ENCODE data around the gene SLC28A1.
"Not testable (repeated sequence)": the region's sequence is repeated elsewhere in the genome, so short reads cannot be mapped to it uniquely, and the experiment has no call there.

The SLC28A1 gene

DNA sequence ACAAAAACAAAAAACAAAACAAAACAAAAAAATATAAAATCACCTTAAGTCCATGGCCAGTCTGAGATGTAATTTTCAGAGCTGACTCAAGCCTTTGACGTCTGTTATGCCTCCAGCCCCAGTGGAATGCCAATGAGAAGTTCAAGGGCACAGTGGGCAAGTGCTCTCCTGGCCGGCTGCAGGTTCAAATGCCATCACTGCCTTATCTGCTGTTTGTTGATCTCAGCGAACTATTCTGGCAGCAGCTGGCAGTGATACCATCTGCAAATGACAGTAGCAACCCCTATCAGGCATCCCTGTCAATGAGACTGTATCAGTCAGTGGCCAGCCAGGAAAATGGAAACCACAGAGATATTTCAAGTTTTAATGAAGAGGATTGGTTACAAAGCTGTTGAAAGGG lies 86.4 kb downstream of the SLC28A1 start:
- no peak for DNase-seq (ENCODE audit: low read depth)

DNA sequence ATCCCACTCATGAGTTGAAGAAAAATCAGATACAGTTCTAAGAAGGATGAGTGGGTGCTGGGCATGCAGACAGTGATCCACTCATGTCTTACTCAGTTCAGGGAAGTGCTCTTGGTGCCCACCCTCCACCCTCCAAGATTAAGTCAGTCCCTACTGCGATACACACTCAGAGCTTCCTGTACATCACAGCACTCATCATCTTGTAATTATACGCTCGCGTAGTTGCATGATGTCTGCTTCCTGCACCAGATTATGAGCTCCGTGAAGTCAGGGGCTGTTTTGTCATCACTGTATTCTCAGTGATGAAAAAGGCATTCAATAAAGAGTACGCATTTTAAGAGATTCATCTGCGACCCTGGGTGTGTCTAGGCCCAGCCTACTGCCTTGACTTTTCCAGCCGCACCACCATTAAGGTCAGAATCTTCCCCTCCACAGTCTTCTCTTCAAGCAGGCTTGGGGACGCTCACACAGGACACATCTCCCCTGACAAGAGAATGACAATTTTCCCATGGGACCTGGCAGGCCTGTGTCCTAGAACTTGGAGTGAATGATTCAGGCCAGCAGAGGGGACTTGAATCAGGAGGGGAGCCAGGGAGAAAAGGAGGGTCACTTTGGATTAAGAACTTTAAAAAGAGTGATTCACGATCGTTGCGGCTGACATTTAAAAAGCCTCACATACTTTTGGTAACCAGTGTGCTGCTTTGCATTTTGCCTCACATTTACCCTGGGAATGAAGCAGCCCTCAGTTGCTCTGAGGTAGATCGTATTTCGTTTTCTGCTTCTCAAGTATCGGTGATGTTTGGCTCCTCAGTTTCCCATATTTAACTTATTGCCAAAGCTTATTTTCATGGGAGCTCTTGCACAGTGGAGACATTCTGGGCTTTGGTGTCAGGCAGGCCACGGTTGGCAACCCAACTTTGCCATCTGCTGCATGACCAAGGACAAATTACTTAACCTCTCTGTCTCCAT lies 89.3 kb downstream of the SLC28A1 start:
- no peak for DNase-seq (ENCODE audit: low read depth)

DNA sequence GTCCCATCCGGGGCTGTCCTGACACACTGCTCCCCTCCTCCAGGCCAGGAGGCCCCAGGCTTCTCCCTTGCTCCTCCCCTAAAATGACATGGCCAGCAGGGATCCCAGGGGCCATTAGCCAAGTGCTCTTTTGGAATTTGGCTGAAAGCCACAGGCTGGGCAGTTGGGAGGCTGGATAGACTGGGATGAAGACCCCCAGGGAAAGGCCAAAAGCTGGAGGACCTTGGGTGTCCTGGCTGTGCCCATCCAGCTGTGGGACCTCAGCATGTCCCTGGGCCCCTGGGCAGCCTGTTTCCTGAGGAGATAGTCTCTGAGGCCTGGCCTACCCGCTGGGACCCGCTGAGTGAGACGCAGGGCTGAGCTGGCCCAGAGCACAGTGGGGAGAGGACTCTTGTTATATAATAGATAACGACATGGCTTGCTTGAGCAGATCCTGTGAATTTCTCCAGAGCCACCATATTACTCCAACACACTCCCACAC lies 91.4 kb downstream of the SLC28A1 start:
- no peak for DNase-seq (ENCODE audit: low read depth)

DNA sequence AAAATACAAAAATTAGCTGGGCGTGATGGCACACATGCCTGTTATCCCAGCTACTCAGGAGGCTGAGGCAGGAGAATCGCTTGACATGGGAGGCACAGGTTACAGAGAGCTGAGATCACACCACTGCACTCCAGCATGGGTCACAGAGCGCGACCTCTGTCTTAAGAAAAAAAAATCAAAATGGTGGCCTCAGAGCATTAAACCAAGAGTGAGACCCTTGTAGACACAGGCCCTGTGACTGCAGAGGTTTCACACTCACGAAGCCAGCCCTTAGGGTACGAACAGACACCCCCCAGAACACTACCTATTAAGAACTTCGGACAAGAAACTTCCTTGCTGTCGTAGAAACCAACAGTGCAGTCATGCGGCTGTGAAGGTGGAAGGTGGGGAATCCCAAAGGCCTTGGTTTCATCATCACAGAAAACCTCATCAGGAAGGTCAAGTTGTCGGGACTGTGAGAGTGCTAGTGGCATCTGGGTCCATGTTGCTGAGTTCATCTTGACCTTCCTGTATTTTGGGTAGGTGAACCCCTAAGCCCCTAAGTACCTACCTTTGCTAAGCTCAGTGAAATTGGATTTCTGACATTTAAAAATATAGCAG lies 92.4 kb downstream of the SLC28A1 start:
- DNase-seq (ENCODE audit: low read depth), result no peak

DNA sequence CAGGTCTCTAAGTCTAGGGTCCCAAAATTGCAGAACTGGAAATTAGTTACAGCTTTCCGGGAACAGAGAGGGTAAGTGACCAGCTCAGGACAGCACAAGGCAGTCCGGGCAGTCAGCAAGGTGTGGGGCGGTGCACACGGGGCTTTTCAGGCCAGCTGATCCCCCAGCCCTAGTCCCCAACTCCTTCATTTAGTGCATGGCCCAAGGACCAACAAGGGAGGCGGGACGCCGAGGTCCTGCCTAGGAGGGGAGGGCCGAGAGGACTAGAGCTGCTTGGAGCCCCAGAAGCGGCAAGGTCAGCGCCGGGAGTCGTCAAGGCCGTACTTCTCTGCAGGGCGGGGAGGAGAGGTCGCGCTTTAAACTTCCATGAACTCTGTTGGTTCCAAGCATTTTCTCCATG lies 95.2 kb downstream of the SLC28A1 start:
- DNase-seq (ENCODE audit: low read depth), result no peak

DNA sequence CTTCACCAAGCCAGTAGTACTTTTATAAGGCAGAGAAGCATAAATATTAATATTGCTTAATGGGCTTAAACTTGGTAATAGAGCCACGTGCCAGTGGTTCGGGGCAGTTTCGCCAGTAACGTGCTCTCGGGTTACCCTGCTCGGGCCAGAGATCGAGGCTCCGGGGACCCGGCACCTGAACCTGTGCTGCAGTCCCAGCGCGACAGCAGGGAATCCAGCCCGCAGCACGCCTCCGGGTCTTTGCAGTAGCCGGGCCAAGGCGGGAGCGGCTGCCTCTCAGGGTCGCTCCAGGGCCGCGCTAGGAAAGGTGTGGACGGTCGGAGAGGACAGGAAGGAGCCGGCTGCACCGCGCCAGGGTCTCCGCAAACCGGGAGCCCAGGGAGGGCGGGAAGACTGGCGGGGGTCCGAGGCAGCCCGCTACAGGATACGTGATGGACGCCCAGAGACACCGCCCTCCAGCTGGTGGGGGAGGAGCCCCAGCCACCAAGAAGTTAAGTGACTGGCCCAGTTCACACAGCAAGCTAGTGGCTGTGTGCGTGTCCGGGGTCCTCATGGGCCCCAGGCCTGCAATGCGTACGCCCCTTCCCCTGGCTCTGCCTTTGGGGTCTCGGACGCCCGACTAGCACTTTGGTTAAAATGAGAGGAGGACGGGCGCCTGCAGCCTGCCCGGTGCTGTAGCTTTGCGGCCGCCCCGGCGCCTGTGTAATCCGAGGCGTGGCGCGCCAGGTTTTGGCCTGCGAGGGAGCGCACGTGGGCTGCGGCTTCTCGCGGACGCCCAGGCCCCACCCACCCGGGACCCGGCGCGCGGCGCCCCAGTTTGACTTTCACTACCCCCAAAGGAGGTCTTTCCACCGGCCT lies 96.0 kb downstream of the SLC28A1 start:
- peak; percentile 83 for DNase-seq (ENCODE audit: low read depth)

DNA sequence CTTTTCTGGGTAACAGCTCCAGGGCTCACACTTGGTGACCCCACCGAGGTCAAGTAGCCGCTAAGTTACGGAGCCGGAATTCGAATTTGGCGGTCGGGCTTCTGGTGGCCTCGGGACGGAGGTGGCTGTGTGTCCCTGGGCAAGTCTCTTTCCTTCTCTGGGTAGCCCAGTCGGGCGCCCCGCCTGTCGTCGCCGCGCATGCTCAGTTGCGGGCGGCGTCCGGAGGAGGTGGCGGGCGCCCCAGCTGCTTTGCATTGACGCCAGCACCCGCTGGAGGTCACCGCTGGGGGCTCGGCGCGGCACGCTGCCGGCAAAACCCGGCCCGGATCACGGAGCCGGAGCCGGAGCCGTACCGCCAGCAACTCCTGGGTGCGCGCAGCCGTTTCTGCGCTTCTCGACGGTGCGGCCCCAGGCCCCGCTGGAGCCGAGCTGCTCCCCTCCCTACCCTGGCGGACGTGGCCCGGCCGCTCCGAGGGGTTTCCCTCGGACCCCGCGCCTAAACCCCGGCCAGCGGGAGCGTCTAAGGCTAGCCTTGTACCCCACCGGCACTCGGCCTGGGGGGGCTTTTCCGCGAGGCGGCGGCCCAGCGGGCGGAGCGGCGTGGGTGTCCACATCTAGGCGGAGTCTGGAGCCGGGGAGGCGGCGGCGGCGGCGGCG lies 96.7 kb downstream of the SLC28A1 start:
- peak; percentile 90 for DNase-seq (ENCODE audit: low read depth)

DNA sequence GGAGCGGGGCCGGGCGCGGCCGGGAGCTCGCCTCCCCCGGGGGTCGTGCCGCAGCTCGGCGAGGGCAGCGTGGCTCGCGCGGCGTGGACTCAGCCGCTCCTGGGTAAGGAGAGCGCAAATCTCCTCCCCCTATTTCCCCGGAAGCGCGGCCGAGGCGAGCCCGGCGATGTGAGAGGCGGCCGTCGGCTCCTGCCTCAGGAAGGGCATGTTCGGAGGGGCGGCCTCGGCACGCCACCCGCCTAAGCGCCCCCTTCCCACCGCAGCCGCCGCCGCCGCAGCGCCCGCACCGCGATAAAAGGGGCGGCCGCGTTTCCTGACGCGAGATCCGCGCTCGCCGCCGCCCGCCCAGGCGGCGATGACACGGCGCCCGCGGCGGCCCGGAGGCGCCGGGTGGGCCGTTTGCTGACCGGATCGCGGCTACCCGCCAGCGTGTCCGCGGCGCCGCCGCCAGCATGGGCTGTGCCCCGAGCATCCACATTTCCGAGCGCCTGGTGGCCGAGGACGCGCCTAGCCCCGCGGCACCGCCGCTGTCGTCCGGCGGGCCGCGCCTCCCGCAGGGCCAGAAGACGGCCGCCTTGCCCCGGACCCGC lies 97.3 kb downstream of the SLC28A1 start, which contains the start of gene PDE8A:
Gene PDE8A, plus strand, starts transcription at position 146 of the 590 bp plus-strand sequence. Its CDS starts 307 bp downstream, at position 453.
- DNase-seq (ENCODE audit: low read depth), result peak; percentile 32

DNA sequence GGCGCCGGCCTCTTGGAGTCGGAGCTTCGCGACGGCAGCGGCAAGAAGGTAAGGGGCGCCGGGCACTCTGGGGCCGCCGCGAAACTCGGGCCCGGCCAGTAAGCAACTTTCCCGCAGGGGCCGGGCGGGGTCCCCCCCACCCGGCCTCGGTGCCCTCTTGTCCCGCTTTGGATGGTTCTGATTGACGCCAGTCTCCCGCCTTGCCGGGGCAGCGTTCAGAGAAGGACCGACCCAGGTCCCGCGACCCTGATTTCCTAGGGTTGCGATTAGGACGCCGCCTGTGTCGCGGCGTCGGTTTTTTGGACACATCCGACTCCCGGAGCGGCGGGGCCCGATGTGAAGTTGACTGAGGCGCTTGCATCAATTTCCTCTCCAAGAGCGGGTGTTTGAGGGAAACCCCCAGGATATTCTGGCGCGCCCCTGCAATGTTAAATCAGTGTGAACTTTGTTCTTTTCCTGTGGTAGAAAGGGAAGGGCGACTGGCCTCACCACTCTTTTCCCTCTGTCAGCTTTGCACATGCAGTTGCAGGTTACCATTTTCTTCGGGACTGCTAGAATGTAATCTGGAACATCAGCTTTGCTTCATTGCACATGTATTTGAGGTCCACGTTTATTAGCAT lies 97.9 kb downstream of the SLC28A1 start:
- DNase-seq (ENCODE audit: low read depth), result peak; percentile 21

DNA sequence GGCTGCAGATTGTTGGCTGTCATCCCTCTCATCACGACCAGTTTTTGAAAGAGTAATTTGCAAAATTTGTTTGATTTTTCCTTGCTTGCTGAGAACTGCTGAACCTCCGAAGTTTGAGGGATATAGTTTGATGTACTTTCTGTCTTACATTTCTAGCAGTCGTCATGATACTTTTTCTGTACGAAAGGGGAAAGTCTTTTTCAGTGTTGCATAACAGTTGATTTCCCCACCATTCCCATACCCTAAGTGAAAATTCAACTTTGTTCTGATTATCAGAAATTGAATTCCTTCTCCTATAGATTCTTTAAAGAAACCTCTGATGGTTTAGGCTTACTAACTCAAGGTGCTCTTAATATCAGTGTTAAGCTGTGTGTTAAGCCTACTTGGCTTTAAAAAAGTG lies 98.8 kb downstream of the SLC28A1 start:
- no peak for DNase-seq (ENCODE audit: low read depth)

DNA sequence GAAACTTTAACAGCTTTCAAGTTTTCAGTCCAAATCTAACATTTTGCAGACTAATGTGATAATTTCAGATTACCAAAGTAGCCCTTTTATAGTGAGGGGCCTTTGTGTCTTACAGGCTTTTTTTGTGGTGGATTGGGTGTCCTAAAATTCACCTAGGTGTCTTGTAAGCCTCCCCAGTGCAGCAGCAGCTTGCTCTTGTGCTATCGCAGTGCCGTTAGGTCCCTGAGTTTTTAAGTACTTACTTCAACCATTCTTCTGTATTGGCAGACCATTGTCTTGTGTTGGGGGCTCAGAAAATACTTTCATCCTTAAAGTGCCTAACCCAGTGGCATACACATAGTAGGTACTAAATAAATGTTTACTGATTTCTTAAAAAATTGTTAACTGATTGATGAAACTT lies 99.2 kb downstream of the SLC28A1 start:
- DNase-seq (ENCODE audit: low read depth), result no peak

DNA sequence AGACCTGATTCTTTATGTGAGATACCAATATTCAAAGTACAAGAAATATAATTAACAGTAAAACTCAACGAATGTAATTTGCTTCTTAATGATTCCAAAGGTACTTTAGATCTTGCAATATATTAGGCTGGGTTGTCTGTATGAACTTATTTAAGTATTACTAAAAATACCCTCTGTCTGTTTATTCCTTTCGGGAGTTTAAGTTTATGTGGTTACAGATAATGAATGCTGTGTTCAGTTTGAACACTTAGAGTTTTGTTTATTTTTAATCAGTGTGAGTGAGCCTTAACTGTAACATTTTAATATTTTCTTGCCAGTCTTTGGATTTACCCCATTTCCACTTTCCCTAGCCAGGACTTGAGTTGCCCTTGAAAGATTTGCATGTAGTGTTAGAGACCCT lies 100.7 kb downstream of the SLC28A1 start:
- DNase-seq (ENCODE audit: low read depth), result no peak

DNA sequence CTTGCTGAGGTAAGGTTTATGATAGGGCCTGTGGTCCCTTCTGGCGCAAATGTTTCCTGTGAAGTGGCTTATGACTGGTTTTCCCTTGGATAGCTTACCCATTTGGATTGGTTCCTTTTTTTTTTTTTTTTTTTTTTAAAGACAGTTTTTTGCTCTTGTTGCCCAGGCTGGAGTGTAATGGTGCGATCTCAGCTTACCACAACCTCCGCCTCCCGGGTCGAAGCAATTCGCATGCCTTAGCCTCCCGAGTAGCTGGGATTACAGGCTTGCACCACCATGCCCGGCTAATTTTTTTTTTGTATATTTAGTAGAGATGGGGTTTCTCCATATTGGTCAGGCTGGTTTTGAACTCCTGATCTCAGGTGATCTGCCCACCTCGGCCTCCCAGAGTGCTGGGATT lies 102.9 kb downstream of the SLC28A1 start:
- not testable (repeated sequence) for DNase-seq (ENCODE audit: low read depth)

DNA sequence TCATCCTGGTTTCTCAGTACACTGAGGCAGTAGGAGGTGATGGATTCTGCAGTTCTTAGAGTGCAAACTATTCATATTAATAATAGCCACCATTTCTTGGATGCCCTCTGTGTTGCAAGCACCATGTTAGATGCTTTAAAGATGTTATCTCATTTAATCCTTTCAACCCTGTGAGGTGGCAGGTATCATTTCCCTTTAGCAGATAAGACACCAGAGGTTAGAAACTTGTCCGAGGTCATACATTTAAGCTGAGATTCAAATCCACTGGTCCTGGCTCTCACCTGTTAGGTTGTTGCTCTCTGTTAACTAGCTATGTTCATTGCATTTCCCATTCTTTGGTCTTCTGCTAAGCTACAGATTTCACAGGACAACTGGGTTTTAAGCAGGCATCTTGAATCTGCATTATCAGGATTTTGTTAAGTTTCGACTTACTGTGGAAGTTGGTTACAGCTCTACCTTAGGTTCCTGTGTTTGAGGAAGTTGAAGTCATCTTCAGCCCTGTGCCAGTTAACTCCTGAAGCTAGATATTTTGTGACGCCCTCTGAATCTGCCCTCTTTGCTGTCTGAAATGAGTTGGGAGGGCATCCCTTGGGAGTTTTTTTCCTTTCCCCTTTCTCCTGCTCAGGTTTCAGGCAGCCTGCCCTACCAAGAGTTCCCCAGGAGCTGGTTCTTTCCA lies 103.6 kb downstream of the SLC28A1 start:
- no peak for DNase-seq (ENCODE audit: low read depth)

DNA sequence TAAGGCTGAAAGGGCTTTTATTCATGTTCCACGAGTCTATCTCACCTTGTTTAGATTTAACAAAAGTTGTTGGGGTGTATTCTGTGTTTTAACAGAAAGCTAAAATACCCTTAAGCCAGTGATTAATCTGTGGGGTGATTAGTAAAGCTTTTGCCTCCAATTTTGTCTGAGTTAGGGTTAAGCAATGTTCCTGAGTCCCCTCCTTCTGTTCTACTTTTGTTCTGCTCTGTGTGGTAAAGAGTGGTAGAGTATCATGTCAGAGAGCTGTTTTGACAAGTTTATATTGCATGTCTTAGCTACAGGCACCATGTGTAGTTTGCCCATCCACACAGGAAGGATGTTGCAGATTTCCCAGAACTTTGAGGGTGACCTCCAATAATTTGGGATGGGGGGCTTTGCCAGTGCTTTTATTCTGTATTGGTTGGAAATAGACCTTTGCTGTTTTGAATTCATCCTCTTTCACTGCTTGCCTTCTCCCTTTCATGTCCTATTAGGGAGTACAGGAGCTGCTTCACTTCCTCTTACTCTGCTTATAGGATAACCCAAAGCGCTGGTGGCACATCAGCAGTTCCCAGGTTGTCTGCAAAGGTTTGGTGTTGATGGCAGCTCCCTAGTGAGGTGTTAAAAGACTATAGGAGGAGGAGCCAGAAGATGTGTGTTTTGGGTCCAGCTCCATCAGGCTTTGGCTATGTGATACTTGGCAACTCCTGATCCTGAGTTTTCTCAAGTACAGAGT lies 104.6 kb downstream of the SLC28A1 start:
- no peak for DNase-seq (ENCODE audit: low read depth)

DNA sequence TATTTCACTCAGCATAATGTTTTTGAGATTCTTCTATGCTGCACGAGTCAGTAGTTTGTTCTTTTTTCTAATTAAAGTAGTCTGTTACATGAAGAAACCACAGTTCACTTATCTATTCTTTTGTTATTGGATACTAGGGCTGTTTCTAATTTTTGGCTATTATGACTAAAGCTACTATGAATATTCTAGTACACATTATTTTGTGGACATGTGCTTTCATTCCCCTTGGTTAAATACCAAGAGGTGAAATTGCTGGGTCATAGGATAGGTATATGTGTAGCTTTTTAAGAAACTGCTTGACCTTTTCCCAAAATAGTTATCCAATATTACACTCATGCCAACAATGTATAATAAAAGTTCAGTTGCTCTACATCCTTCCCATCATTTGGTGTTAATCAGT lies 106.0 kb downstream of the SLC28A1 start:
- DNase-seq (ENCODE audit: low read depth), result no peak

DNA sequence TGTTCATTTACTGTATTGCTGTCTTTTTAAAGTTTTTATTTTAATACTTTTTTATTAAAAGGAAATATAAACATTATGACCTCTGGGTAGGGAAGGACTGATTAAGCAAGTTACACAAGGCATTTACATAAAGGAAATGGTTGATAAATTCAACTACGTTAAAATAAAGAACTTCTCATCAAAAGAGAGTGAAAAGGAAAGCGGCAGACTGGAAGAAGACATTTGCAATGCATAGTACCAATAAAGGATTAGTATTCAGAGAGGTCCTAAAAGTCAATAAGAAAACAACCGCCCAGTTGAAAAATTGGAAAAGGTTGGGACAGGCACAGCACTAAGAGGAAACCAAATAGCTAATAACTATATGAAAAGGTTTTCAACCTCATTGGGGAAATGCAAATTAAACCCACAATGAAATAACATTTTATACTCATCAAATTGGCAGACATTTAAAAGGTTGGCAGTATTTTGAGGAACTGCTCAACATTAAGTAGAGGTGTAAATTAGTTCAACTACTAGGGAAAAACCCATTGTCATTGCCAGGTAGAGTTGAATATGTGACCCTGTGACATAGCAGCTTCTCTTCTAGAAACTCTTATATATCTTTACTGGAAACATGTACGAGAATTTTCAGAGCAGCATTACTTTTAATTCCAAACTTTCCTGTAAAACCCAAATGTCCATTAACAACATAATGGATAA lies 106.7 kb downstream of the SLC28A1 start:
- no peak for DNase-seq (ENCODE audit: low read depth)

DNA sequence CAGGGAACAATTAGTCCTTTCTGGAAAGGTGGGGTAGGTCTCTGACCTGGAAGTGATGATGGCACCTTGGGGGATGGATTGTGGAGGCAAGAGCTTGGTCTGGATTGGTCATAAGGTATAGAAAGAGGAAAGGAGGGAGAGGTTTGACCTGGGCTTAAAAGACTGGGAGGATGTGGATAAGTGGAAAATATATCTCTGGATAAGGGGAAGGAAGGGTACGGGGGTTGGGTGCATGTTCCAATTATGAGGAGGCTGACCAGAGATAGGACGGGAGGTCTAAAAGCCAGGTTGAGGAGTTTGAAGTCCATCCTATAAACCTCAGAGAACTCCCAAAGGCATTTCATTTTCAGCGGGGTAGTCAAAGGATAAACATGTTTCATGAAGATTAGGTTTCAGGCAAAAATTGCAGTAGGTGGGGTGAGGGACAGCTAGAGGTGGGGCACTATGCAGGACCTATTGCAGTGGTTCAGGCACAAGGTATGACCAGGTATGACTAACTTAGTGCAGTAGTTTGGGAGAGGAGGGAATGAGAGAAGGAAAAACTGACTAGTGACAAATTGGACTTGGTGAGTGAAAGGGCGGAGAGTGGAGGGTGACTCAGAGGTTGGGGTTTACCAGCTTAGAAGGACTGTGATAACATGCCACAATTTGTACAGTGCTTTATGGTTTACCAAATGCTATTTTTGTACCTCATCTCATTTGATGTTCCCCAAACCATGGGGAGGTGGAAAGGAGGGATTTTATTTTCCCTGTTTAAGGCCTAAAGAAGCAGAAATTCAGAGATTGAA lies 107.9 kb downstream of the SLC28A1 start:
- DNase-seq (ENCODE audit: low read depth), result no peak
